ENCODE results near the gene CA10. TPM values are rescaled to one million over a fixed set of nuclear protein-coding genes. Genes with fewer than 3 reads are reported as not detected.

Gene CA10
- total RNA-seq, 4 donors from 2014 or later = not detected

- TF ChIP-seq CTCF (IDR thresholded peaks at IDR 0.05) (no peak), EP300 (IDR thresholded peaks at IDR 0.05) (no peak), POLR2AphosphoS5 (IDR thresholded peaks at IDR 0.05) (no peak), POLR2A (IDR thresholded peaks at IDR 0.05) (no peak)
- Histone ChIP-seq H3K27ac (no peak overlapping the region), H3K4me1 (no peaks in the 10 kb centered on the region), H3K4me3 (no peak overlapping the region), H3K9me3 (no peaks in the 10 kb centered on the region), H3K27me3 (no peaks in the 10 kb centered on the region), H3K36me3 (no peaks in the 10 kb centered on the region)
- ATAC-seq = no peak
- WGBS, 2 donors (ENCODE audit: low coverage in 1 of 2) = 29 to 46% methylated on average over 4 to 6 of the region's 6 CpGs
These were observed 511.4 kb downstream of the CA10 start for GRCh38 chr17:51647067-51647466.

GRCh38 chr17:51646539-51646938, 512.0 kb downstream of the CA10 start:
- Histone ChIP-seq H3K4me1 (no peaks in the 10 kb centered on the region), H3K27me3 (no peaks in the 10 kb centered on the region), H3K27ac (no peak overlapping the region), H3K36me3 (no peaks in the 10 kb centered on the region), H3K9me3 (no peaks in the 10 kb centered on the region), H3K4me3 (no peak overlapping the region)
- WGBS, 2 donors (ENCODE audit: low coverage in 1 of 2) = 96% methylated on average over 3 of the region's 4 CpGs; no CpG with 5 or more reads in 1 of the 2 donors
- no peak for ATAC-seq
- TF ChIP-seq POLR2AphosphoS5 (IDR thresholded peaks at IDR 0.05) = no peak
- no peak for TF ChIP-seq CTCF (IDR thresholded peaks at IDR 0.05)
- TF ChIP-seq POLR2A (IDR thresholded peaks at IDR 0.05) = no peak
- no peak for TF ChIP-seq EP300 (IDR thresholded peaks at IDR 0.05)

GRCh38 chr17:51645056-51645455, 513.5 kb downstream of the CA10 start:
- H3K27ac ChIP-seq = no peak overlapping the region
- 83 to 90% methylated on average over 2 to 3 of the region's 4 CpGs for WGBS, 2 donors (ENCODE audit: low coverage in 1 of 2)
- ATAC-seq = no peak
- no peak overlapping the region for H3K4me3 ChIP-seq
- TF ChIP-seq EP300 (IDR thresholded peaks at IDR 0.05) = no peak
- TF ChIP-seq POLR2AphosphoS5 (IDR thresholded peaks at IDR 0.05) = no peak
- TF ChIP-seq POLR2A (IDR thresholded peaks at IDR 0.05) = no peak
- no peak for TF ChIP-seq CTCF (IDR thresholded peaks at IDR 0.05)
- no peaks in the 10 kb centered on the region for H3K4me1 ChIP-seq
- H3K27me3 ChIP-seq = no peaks in the 10 kb centered on the region
- no peaks in the 10 kb centered on the region for H3K9me3 ChIP-seq
- H3K36me3 ChIP-seq = no peaks in the 10 kb centered on the region

- Histone ChIP-seq H3K27me3 (no peaks in the 10 kb centered on the region), H3K4me3 (no peak overlapping the region), H3K27ac (no peak overlapping the region), H3K36me3 (no peaks in the 10 kb centered on the region), H3K9me3 (no peaks in the 10 kb centered on the region), H3K4me1 (no peaks in the 10 kb centered on the region)
- TF ChIP-seq POLR2A (IDR thresholded peaks at IDR 0.05) (no peak), EP300 (IDR thresholded peaks at IDR 0.05) (no peak), CTCF (IDR thresholded peaks at IDR 0.05) (no peak), POLR2AphosphoS5 (IDR thresholded peaks at IDR 0.05) (no peak)
- 70 to 78% methylated on average over 10 of the region's 10 CpGs for WGBS, 2 donors (ENCODE audit: low coverage in 1 of 2)
- no peak for ATAC-seq
These were observed 514.6 kb downstream of the CA10 start for GRCh38 chr17:51643702-51644490.

GRCh38 chr17:51642029-51642428, 516.5 kb downstream of the CA10 start:
- no peaks in the 10 kb centered on the region for H3K36me3 ChIP-seq
- no peak for ATAC-seq
- TF ChIP-seq EP300 (IDR thresholded peaks at IDR 0.05) (no peak), POLR2AphosphoS5 (IDR thresholded peaks at IDR 0.05) (no peak), POLR2A (IDR thresholded peaks at IDR 0.05) (no peak), CTCF (IDR thresholded peaks at IDR 0.05) (no peak)
- no peaks in the 10 kb centered on the region for H3K9me3 ChIP-seq
- H3K4me3 ChIP-seq = no peak overlapping the region
- H3K27me3 ChIP-seq = no peaks in the 10 kb centered on the region
- no peak overlapping the region for H3K27ac ChIP-seq
- WGBS, 2 donors (ENCODE audit: low coverage in 1 of 2) = 63 to 70% methylated on average over 8 of the region's 8 CpGs
- no peaks in the 10 kb centered on the region for H3K4me1 ChIP-seq

All from gastroesophageal sphincter (tissue), 4 donors.